Aortic smooth muscle cell (primary cell): ENCODE measurements around the gene DOCK9. TPM values are rescaled to one million over a fixed set of nuclear protein-coding genes. Genes with fewer than 3 reads are reported as not detected.

Experiments used
- total RNA-seq: library from RNA; depleted of rRNA; stranded (reverse); fragments of >200 nt; gene quantifications from 2 replicates; pipeline ENCODE4 v1.2.3, GENCODE V29; 2014

The DOCK9 gene
- 18.0 and 57.9 TPM in 2 replicates for total RNA-seq

GRCh38 chr13:98977568-98978265 is at the start of gene DOCK9:
DOCK9 (minus strand) TSS chr13:98978064; CDS start chr13:98977909, 155 bp downstream.

GRCh38 chr13:98752467-98753290 is 225.2 kb downstream of the DOCK9 start, which contains the start of gene SLC15A1:
SLC15A1 (minus strand) TSS chr13:98752672; CDS start chr13:98752598, 74 bp downstream.

Other genes starting within 250 kb of the DOCK9 start
- gene SLC15A1, start 225.4 kb downstream of the DOCK9 start, total RNA-seq = under 0.01 TPM in 1 of 2 replicates, not detected in the other
- gene UBAC2, start 222.8 kb upstream of the DOCK9 start, total RNA-seq = 22.9 and 29.3 TPM in 2 replicates